NCI-H1930 (cell line): ENCODE measurements around the gene CCDC148.
A peak's percentile ranks its signal among the peaks of the same experiment; 100 is the strongest.

Experiments
- DNase-seq, 2 experiments: peaks; one replicate each; lab custom pipeline; 2025; lab: John Stamatoyannopoulos, UW

CCDC148 gene

DNA sequence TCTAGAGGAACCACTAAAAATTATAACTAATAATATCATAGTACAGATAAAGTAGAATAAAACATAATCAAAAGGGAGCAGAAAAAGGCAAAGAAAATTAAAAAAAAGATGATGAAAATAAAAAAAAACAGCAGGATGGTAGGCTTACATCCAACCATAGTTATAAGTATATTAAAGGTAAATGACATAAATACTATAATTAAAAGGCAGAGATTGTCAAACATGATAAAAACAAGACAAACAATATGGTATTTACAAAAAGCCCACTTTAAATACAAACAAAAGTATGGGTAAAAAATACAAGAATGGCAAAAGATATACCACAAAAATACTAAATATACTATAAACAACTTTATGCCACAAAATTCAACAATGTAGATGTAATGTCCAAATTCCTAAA lies 24.4 kb downstream of the CCDC148 start:
- DNase-seq: no peak

DNA sequence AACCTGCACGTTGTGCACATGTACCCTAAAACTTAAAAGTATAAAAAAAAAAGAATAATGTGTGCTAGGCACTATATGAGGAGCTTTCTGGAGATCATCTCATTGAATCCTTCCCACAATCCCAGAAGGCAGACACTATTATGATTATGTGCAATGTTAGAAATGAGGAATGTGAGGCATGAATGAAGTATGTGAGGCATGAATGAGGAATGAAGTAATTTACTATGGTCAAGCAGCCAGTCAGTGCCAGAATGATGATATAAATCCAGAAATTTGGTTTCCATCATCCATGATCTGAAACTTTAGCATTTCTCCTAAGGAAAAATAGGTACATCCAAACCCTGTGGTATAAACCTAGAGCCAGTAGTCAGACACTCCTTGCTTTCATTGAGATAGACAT lies 42.0 kb downstream of the CCDC148 start:
- no peak for DNase-seq

DNA sequence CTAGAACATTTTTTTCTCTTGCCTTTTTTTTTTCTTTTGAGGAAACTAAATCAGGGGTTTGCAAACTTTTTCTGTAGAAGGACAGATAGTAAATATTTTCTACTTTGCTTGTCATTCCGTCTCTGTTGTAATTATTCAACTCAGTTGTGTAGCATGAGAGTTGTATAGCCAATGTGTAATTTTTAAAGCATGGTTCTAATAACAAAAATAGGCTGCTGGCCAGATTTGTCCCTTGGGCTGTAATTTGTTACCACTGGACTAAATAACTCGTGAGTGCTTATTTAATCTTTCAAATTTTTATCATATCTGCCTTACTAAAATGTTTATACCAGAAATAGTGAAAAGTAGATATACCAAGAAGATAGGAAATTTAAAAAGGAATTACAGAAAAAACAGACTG lies 43.0 kb downstream of the CCDC148 start:
- DNase-seq: no peak

DNA sequence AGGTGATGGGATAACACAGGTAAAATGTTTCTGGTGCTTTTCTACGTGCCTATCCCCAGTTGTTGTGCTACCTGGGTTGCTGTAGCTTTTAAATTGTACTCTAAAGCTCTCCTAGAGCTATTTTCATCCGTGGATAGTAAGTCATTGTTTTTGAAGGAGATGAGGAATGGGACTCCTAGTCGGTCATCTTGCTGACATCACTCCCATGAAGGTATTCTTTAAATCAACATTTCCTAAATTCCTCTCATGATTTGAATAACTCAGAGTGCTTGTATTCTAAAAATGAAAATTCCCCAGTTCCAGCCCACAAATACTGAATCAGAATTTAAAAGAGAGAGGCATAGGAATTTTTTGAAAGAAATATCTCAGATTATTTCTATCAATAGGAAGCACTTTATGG lies 44.3 kb downstream of the CCDC148 start:
- DNase-seq: no peak

DNA sequence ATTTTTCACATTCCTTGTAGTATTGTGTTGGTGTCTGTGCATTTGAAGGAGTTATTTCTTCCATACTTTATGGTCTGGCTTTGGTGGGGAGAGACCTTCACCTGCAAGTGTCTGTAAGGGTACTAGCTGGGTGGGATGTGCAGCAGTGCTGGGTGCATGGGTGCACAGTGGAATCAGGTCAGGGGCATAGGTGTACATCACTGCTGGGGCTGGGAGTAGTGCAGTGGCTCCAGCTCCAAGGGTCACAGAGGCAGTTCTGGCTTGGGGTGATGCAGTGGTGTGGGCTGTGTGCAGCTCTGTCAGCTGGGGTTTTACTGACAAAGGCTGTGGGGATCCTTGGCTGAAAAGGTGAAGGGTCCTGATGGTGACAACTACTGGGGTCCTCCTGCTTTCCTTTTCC lies 44.8 kb downstream of the CCDC148 start:
- no peak for DNase-seq

DNA sequence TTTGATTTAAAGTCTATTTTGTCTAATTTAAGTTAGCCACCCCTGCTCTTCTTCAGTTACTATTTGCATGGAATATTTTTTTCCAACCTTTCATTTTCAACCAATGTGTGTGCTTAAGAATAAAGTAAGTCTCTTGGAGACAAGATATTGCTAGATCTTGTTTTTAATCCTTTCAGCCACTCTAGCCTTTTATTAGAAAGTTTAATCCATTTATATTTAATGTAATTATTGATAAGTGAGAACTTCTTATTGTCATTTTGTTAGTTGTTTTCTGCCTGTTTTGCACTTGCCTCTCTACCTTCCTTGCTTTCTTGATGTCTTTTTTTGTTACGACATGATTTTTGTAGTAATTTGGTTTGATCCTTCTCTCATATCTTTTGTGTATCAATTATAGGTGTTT lies 46.4 kb downstream of the CCDC148 start:
- DNase-seq: no peak

DNA sequence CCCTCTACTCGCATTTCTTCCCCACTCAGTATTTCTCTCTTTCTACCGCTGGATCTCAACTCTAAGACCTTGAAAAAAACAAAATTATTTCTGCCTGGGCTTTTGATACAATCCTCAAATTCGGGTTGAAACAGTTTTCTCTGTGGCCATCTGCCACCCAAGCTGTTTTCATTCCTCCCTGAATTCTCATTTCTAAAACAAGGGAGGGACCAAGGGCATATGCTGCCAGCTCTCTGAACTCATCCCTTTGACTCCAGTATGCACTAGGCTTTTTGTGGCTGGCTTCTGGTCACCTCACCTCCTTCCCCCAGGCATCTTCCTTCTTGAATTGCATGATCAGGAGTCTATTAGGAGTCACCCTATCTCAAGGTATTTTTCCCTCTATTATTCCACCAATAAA lies 49.5 kb downstream of the CCDC148 start:
- DNase-seq: no peak

DNA sequence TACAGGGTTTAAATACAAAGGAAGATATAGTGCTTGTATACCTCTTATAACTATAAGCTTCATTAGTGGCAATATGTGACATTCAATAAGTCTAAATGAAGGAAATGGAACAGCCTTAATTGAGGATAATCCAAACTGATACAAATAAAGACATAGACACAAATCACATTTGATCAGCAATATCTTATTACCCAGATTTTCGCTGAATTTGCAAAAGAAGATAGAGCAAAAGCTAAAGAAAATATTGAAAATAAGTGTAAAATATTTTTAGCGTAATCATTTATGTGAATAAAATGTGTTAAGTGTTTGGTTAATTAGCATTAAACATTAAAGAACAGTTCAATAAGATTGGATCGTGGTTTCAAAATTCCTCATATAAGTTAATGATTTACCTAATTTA lies 51.2 kb downstream of the CCDC148 start:
- DNase-seq: no peak

DNA sequence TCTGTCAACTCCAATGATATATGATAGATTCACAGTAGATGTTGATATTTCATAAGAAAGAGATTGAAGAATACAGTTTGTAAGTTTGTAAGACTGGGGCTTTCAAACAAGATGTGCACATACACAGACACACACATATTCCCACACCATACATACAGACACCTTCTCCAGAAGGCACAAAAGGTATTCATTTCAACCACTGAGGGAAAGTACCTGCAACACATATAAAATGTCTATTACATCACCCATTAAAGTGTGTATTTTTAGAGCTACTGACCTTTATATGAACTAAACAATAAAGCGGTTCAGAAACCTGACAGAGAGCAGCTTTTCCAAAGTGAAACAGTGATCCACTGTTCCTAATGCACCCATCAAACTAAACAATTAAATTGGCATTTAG lies 53.3 kb downstream of the CCDC148 start:
- no peak for DNase-seq

DNA sequence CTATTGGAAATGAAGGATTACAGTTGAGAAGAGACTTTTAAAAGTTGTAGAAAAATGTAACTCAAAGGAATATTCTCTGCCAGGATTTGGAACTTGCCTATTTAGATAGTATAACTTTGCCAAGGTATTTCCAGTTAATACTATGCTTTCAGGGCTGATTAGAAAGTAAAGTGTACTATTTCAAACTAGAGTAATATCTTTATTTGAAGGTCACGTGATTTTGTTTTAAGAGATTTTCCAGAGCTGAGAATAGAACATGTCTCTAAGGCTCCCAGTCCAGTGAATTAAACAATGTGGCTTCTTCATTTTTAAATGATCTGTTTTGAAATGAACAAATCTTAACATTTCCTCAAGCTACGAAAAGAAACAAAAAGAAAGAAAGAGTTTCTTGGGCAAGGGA lies 53.9 kb downstream of the CCDC148 start:
- no peak for DNase-seq

DNA sequence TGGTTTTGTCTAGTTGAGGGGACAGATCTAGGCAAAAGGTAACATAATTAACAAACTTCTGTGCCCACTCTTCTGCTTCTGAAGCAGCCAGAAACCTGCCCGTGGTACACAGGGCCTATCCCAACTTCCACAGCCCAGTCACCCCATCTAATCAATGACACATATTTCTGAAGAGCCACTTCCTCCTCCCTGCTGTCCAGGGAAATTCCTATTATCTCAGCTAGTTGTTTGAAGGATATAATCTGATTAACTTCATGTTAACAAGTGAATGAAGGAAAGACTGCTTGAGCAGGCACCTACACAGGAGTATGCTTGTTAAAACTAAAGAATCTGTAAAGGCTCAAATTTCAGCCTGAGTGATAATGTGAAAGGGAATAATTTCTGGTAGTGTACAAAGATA lies 61.4 kb downstream of the CCDC148 start:
- no peak for DNase-seq

DNA sequence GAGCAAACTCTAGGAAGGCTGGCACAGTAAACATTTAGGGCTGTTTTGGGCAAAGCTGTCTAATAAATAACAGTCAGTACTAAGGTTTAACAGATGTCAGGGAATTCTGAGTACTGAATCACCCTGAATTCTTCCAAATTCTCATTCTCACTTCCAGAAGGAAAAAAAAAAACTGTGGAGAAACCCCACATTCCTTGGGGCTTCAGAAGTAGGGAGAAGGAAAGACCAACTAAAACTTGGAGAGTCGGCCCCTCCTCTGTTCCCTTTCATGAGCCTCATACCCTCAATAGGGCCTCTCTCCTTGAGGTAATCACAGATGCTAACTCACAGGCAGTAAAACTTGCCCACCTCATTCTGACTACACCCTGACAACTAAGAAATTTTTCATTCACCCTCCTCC lies 62.1 kb downstream of the CCDC148 start:
- DNase-seq: no peak

DNA sequence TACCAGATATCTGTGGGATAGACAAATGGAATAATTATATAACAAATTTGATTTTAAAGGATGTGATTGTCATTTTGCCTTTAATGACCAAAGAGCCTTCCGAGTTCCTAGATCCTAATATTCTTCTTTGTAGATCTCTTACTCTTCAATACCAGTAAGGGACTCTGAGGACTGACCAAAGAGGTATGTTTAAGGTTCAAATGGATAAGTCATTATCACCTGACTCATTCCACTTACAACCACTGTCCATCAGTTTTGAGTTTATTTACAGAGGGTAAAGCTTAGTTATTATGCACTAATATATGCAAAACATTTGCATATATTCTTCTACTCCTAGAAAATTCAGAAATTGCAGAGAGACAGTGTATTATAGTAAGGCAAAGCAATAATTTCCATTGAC lies 62.7 kb downstream of the CCDC148 start:
- no peak for DNase-seq

DNA sequence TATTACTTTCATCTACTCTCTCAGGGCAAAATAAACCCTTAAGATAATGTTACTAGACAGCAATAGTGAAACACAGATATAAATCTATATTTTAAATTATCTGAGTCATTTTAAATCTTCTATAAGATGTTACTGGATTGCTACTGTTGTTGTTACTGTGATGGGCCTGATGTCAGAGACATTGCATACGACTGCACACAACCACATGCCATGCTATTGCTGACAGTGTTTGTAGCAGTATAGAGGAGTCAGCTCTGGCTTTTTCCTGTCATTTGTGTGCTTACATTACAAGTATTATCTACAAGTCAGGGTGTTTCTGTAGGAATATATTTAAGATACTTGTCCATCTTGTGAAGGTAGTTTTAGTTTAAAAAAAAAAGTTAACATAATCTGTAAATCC lies 63.9 kb downstream of the CCDC148 start:
- DNase-seq: no peak

DNA sequence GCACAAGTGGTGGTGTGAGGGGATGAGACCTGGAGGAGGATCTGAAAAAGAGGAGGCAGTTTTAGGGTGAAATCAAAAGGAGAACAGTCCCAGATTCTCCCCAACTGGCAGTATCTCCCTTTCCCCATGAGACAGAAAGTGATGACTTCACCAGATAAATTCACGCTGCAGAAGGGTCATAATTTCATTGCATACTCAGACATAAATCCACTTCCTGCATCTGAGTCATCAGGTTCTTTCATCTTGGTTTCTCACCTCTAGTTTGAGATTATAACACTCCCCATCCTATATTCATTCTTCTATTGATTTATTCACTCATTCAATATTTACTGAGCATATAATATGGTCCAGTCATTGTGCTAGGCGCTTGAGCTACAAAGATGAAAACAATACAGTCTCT lies 64.7 kb downstream of the CCDC148 start:
- DNase-seq: peak in 1 of 2 experiments; percentile 4

DNA sequence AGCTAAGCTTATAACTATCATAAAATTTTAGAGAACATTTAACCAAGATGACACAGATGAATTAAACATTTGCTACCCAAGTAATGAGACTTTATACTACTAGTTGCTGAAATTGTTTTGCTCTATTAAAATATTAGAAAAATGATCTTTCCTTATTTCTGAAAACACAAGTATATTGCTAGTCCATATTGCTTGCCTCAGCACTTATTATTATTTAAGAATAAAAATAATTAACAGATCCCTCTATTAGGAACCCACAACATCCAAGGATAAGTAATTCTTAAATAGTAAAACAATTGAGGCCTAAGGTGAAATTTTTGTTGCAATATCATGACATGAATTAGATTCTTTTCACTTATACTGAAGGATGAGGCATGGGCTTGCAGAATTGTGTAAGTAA lies 65.2 kb downstream of the CCDC148 start:
- DNase-seq: no peak

DNA sequence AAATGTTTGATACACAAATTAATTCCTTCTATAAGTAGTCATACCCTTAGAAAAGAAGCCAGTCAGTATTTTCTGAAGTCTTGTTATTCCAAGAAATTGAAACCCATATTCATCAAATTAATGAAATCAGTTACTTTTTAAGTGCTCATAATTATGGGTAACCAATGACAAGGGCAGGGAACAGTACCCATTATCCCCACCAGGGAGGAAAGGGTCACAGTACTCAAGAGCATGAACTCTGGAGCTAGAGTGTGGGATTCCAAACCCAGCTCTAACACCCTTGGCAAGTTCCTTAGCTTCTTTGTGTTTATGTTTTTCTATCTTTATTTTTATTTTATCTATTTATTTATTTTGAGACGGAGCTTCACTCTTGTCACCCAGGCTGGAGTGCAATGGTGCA lies 68.4 kb downstream of the CCDC148 start:
- DNase-seq: no peak

DNA sequence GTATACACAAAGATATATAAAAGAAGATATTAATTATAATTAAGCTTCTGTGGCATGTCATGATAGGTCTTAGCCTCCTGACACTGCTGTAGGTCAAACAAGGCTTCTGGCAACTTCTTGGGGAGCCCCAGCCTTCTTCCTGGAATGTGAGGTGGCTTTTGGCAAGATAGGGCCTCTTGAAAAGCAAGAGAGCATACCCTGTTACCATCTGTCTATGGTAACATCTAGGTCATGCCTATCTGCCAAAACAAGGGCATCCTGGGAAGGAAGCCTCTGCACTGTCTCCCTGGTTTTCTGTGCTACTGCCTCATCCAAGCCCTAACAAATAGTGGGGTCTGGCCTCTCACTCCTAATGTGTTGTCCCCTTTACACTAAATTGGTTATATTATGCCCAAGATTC lies 70.9 kb downstream of the CCDC148 start:
- no peak for DNase-seq

DNA sequence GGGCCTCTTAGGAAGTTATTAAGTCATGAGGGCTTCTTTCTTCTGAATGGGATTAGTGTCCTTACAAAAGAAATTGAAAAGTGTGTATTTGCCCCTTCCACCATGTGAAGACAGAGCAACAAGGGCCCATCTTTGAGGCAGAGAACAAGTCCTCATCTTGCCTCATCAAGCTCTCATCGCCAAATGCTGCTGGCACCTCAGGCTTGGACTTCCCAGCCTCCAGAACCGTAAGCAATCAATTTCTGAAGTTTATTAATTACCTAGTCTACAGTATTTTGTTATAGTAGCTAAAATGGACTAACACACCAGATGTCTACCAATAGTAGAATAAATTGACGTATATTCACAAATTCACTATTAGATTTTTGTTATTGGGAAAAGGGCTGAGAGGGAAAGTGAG lies 74.6 kb downstream of the CCDC148 start:
- DNase-seq: no peak

DNA sequence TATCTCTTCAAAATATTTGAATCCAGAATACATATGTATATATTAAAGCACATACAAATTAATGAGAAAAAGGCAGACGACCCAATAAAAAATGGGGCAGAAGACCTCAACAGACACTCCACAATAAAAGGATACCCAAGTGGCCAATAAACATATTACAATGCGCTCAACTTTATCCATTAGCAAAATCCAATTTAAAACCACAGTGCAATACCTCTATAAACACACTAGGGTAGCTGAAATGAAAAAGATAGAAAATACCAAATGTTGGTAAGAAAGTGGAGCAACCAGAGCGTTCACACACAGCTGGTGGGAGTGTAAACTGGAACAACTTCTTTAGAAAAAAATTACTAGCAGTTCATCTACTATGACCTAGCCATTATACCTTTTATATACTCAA lies 75.3 kb downstream of the CCDC148 start:
- DNase-seq: no peak

DNA sequence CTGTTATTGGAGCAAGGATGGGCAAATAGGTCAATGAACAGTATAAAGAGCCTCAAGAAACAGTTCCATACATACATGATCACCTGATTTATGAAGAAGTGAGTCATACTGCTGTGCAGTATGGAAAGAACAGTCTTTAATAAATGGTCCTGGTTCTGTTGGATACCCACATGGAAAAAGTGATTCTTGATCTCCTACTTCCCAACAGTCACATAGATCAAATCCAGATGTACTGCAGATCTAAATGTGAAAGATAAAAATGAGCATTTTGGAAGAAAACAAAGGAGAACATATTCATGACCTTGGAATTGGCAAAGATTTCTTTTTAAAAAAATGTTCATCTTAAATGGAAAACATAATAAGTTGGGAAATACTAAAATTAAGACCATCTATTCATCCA lies 75.8 kb downstream of the CCDC148 start:
- DNase-seq: no peak

DNA sequence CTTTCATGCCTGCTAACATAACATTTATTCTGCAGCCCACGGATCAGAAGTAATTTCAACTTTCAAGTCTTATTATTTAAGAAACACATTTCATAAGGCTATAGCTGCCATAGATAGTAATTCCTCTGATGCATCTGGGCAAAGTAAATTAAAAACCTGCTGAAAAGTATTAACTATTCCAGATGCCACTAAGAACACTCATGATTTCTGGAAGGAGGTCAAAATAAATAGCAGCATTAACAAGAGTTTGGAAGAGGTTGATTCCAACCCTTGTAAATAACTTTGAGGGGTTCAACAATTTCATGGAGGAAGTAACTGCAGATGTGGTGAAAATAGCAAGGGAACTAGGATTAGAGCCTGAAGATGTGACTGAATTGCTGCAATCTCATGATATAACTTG lies 77.6 kb downstream of the CCDC148 start:
- no peak for DNase-seq

DNA sequence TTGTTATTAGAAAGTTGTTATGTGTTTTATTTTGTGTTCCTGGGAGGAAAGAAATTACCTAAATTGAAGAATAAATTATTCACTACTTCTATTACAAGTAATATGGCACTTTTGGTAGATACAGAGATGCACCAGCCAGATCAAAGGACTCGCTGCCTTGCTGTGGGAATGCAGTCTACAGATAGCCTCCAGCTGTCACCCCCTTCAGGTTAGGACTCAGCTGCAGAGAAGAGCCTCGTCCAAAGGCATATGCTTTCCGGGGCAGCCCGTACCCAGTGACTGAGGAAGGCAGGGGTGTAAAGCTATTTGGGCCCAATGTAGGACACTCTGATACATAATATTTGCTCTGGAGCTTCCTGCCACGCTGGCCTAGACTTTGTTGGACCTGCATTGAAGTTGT lies 90.2 kb downstream of the CCDC148 start:
- no peak for DNase-seq

DNA sequence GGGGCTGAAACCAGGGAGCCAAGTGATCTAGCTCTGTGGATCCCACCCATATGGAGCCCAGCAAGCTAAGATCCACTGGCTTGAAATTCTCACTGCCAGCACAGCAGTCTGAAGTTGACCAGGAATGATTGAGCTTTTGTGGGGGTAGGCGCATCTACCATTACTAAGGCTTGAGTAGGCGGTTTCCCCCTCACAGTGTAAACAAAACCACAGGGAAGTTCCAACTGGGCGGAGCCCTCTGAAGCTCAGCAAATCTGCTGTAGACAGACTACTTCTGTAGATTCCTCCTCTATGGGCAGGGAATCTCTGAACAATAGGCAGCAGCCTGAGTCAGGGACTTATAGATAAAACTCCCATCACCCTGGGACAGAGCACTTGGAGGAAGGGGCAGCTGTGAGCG lies 96.7 kb downstream of the CCDC148 start:
- no peak for DNase-seq

DNA sequence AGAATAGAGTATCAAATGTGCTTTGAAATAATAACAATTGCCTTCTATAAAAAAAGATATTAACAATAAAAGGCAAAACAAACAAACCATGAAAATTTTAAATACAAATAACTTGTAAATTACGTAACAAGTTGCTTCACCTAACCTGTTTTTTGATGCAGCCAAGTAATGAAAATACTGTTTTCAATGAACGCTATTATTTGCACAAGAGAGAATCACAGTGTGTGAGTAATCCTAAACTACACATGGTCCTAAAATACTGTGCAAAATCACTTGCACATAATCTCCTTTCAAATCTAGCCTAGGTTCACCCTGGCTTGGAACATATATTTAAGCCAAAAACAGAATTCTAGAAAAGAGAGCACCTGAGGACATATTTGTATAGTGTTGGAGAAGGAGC lies 98.9 kb downstream of the CCDC148 start:
- no peak for DNase-seq
